PFSK-1 (cell line): Measurements from ENCODE around the gene CGB1.

Source experiments
- FOXP2 ChIP-seq: optimal IDR thresholded peaks from 2 replicates; pipeline ENCODE3; 2011; ENCODE audit warnings: borderline replicate concordance, control low read depth, inconsistent platforms; ENCODE audit not compliant: insufficient read depth; ENCODE audit errors: extremely low read length, extremely low read depth
- POLR2AphosphoS5 ChIP-seq: IDR thresholded peaks from 2 replicates; pipeline ENCODE4 v1.6.1; 2012; ENCODE audit warnings: low read depth, mild to moderate bottlenecking, control low read depth, low read length, moderate library complexity
- REST ChIP-seq, 2 experiments: IDR thresholded peaks; 2 replicates each; pipeline versions ENCODE4 v1.6.1 to v1.8.0; 2011 to 2012; ENCODE audit warnings: low read depth in 2 of 2, low read length in 2 of 2, control low read depth in 1 of 2, inconsistent platforms in 1 of 2, mild to moderate bottlenecking in 1 of 2, moderate library complexity in 1 of 2; ENCODE audit not compliant: insufficient read depth in 1 of 2
- SIN3A ChIP-seq: IDR thresholded peaks from 2 replicates; pipeline ENCODE4 v1.6.1; 2012; ENCODE audit warnings: mild to moderate bottlenecking, low read length, moderate library complexity, borderline replicate concordance; ENCODE audit not compliant: insufficient read depth
- TAF1 ChIP-seq: IDR thresholded peaks from 2 replicates; pipeline ENCODE4 v1.6.1; 2012; ENCODE audit warnings: low read length, control low read depth, borderline replicate concordance; ENCODE audit not compliant: insufficient read depth

DNA sequence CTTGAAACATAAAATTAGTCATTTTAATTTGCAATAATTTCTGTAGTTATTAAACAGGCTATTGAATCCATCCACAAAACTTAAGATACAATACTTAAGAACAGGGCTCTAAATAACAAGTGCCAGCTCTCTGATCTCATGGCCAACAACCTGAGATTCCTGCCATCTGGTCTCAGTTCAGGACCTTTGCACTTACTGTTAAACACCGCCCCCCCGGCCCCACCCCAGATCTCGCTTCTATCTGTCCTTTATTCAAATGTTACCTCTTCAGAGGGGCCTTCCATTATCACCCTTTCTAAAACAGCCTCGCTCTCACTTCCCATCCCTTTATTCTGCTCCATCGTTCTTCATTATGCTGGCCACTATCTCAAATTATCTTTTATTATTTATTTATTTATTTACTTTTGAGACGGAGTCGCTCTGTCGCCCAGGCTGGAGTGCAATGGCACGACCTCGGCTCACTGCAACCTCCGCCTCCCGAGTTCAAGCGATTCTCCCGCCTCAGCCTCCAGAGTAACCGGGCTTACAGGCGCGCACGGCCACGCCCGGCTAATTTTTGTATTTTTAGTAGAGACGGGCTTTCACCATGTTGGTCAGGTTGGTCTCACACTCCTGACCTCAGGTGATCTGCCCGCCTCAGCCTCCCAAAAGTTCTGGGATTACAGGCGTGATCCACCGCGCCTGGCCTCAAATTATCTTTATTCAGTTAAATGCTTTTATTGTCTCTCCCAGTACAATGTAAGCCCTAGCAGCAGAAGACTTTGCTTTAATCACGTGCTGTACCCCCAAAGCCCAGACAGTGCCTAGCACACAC, 47.7 kb upstream of the CGB1 start:
- TF ChIP-seq POLR2AphosphoS5: no peak
- TF ChIP-seq SIN3A: no peak
- TF ChIP-seq REST (IDR thresholded peaks at IDR 0.05; ENCODE audit: insufficient read depth in 1 of 2, low read depth in 2 of 2, low read length in 2 of 2): no peak
- no peak for TF ChIP-seq TAF1
- TF ChIP-seq FOXP2: no peak
